Endothelial cell (in vitro differentiated cells): ENCODE results near the gene ZNF70. TPM values are rescaled to one million over a fixed set of nuclear protein-coding genes. Genes with fewer than 3 reads are reported as not detected.

Experiments used
- DNase-seq: peaks from one replicate; pipeline ENCODE4 v3.0.0; 2021; ENCODE audit warnings: low spot score
- H3K27ac Mint-ChIP-seq: one replicate; pipeline ENCODE4 v1.8.0; 2021; ENCODE audit warnings: mixed read lengths, inconsistent platforms; ENCODE audit not compliant: unreplicated experiment
- H3K27me3 Mint-ChIP-seq: one replicate; pipeline ENCODE4 v1.8.0; 2021; ENCODE audit warnings: mild to moderate bottlenecking, moderate library complexity, mixed read lengths, inconsistent platforms; ENCODE audit not compliant: unreplicated experiment
- H3K36me3 Mint-ChIP-seq: one replicate; pipeline ENCODE4 v1.8.0; 2021; ENCODE audit warnings: mild to moderate bottlenecking, low read depth, mixed read lengths, inconsistent platforms; ENCODE audit not compliant: unreplicated experiment
- H3K4me1 Mint-ChIP-seq: one replicate; pipeline ENCODE4 v1.8.0; 2021; ENCODE audit warnings: mild to moderate bottlenecking, mixed read lengths, inconsistent platforms; ENCODE audit not compliant: unreplicated experiment
- H3K4me3 Mint-ChIP-seq: one replicate; pipeline ENCODE4 v1.8.0; 2021; ENCODE audit warnings: mild to moderate bottlenecking, mixed read lengths, inconsistent platforms; ENCODE audit not compliant: unreplicated experiment
- H3K9me3 Mint-ChIP-seq: one replicate; pipeline ENCODE4 v1.8.0; 2021; ENCODE audit warnings: mixed read lengths, inconsistent platforms; ENCODE audit not compliant: unreplicated experiment
- CTCF ChIP-seq: fragments of 200-600 bp; sonication (generic); IDR thresholded peaks from one replicate; pipeline ENCODE4 v1.5.0; 2021; ENCODE audit warnings: antibody characterized with exemption; ENCODE audit not compliant: unreplicated experiment
- total RNA-seq: library from RNA; stranded (reverse); fragmentation: NEBNext Ultra II Directional; extraction: Animal tissue kit (Norgen Biotek cat#: 25700); gene quantifications from one replicate; pipeline ENCODE4 v1.2.1, GENCODE V29; 2021; ENCODE audit not compliant: unreplicated experiment

The ZNF70 gene
- total RNA-seq, 1 donor from 2014 or later: 8.0 TPM

GRCh38 chr22:23790819-23791737, 40.2 kb upstream of the ZNF70 start:
- DNase-seq: no peak
- H3K4me1 Mint-ChIP-seq: peaks cover 11% of the 10 kb centered on the region
- no peak overlapping the region for H3K27ac Mint-ChIP-seq
- H3K9me3 Mint-ChIP-seq: no peaks in the 10 kb centered on the region
- H3K4me3 Mint-ChIP-seq: no peak overlapping the region
- H3K36me3 Mint-ChIP-seq: peaks cover 14% of the 10 kb centered on the region
- peaks cover 2% of the 10 kb centered on the region for H3K27me3 Mint-ChIP-seq
- no peak for TF ChIP-seq CTCF

- peaks cover 11% of the 10 kb centered on the region for H3K4me1 Mint-ChIP-seq
- no peaks in the 10 kb centered on the region for H3K9me3 Mint-ChIP-seq
- no peak for TF ChIP-seq CTCF
- peaks cover 2% of the 10 kb centered on the region for H3K27me3 Mint-ChIP-seq
- peaks cover 12% of the 10 kb centered on the region for H3K36me3 Mint-ChIP-seq
- DNase-seq: no peak
- no peak overlapping the region for H3K27ac Mint-ChIP-seq
- H3K4me3 Mint-ChIP-seq: no peak overlapping the region
Observed at GRCh38 chr22:23789638-23790037, 38.7 kb upstream of the ZNF70 start.

GRCh38 chr22:23789121-23789520, 38.2 kb upstream of the ZNF70 start:
- no peak overlapping the region for H3K27ac Mint-ChIP-seq
- H3K27me3 Mint-ChIP-seq: peaks cover 2% of the 10 kb centered on the region
- no peaks in the 10 kb centered on the region for H3K9me3 Mint-ChIP-seq
- H3K4me1 Mint-ChIP-seq: peaks cover 11% of the 10 kb centered on the region
- H3K4me3 Mint-ChIP-seq: no peak overlapping the region
- TF ChIP-seq CTCF: no peak
- peaks cover 12% of the 10 kb centered on the region for H3K36me3 Mint-ChIP-seq
- DNase-seq: no peak

GRCh38 chr22:23787910-23788309, 37.0 kb upstream of the ZNF70 start:
- Mint-ChIP-seq H3K27me3 (peaks cover 3% of the 10 kb centered on the region), H3K4me1 (peaks cover 11% of the 10 kb centered on the region), H3K4me3 (peak overlapping the region; percentile 95), H3K27ac (no peak overlapping the region), H3K36me3 (peaks cover 6% of the 10 kb centered on the region), H3K9me3 (no peaks in the 10 kb centered on the region)
- no peak for DNase-seq
- no peak for TF ChIP-seq CTCF

GRCh38 chr22:23787600-23787896, 36.6 kb upstream of the ZNF70 start:
- Mint-ChIP-seq H3K9me3 (no peaks in the 10 kb centered on the region), H3K36me3 (peaks cover 3% of the 10 kb centered on the region), H3K4me3 (peak overlapping the region; percentile 95), H3K27ac (peak overlapping the region; percentile 84), H3K27me3 (peaks cover 3% of the 10 kb centered on the region), H3K4me1 (peaks cover 11% of the 10 kb centered on the region)
- no peak for TF ChIP-seq CTCF
- no peak for DNase-seq
